AG20443 (cell line): ENCODE results near the gene HTATIP2.
"Not testable (repeated sequence)": the region's sequence is repeated elsewhere in the genome, so short reads cannot be mapped to it uniquely, and the experiment has no call there.

Source experiments
- DNase-seq: peaks from one replicate; pipeline ENCODE4 v3.0.0; 2012; ENCODE audit warnings: low spot score, mixed read lengths

The HTATIP2 gene

GRCh38 chr11:20372081-20372626 is 8.6 kb downstream of the HTATIP2 start:
- no peak for DNase-seq

- no peak for DNase-seq
Observed at GRCh38 chr11:20373147-20373546, 9.6 kb downstream of the HTATIP2 start.

GRCh38 chr11:20373568-20374209 is 10.2 kb downstream of the HTATIP2 start:
- no peak for DNase-seq

- no peak for DNase-seq
Observed at GRCh38 chr11:20374741-20375300, 11.3 kb downstream of the HTATIP2 start.

GRCh38 chr11:20376162-20376730 is 12.7 kb downstream of the HTATIP2 start:
- DNase-seq, result no peak

GRCh38 chr11:20385996-20386395 is 22.5 kb downstream of the HTATIP2 start:
- not testable (repeated sequence) for DNase-seq

- peak; percentile 99 for DNase-seq
Observed at GRCh38 chr11:20387261-20388095, 24.0 kb downstream of the HTATIP2 start, which contains the start of gene PRMT3. PRMT3 (plus strand) TSS chr11:20387716; CDS start chr11:20387747, 31 bp downstream.

GRCh38 chr11:20388096-20389055 is 24.9 kb downstream of the HTATIP2 start:
- DNase-seq, result peak; percentile 15

GRCh38 chr11:20397281-20397680 is 33.8 kb downstream of the HTATIP2 start:
- peak; percentile 56 for DNase-seq

- DNase-seq, result no peak
Observed at GRCh38 chr11:20399498-20399897, 36.0 kb downstream of the HTATIP2 start.

- no peak for DNase-seq
Observed at GRCh38 chr11:20403059-20403458, 39.5 kb downstream of the HTATIP2 start.

GRCh38 chr11:20406484-20406883 is 43.0 kb downstream of the HTATIP2 start:
- DNase-seq, result no peak

GRCh38 chr11:20407344-20407743 is 43.8 kb downstream of the HTATIP2 start:
- no peak for DNase-seq

GRCh38 chr11:20415432-20415831 is 51.9 kb downstream of the HTATIP2 start:
- DNase-seq, result no peak

GRCh38 chr11:20417771-20418170 is 54.3 kb downstream of the HTATIP2 start:
- no peak for DNase-seq

GRCh38 chr11:20421946-20422345 is 58.4 kb downstream of the HTATIP2 start:
- no peak for DNase-seq

- DNase-seq, result no peak
Observed at GRCh38 chr11:20429216-20429615, 65.7 kb downstream of the HTATIP2 start.
